Measurements from ENCODE around the gene MYH10.

MYH10 gene

DNA sequence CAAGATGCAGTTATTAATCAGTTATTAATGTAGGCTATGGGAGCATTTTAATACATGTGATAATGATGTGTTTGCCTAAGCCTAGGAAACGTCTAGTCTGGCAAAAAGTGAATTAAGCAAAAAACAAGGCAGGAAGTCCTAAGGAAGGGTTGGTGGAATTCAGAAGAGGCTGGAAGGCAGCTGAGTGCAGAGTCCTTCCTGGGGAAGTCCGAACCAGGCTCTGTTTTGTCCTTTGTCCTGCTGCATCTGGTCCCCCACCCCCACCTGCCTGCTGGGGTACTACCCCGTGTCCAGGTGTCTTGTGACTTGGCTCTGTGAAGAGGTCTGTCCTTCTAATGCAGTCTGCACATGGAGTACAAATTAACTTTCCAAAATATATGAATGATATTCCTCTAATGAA lies 1.5 kb upstream of the MYH10 start:
- POLR2A ChIA-PET, result no interaction called here
- no peak overlapping the region for H3K27ac ChIP-seq (ENCODE audit: insufficient read depth in 1 of 2, low read depth in 1 of 2, low read length in 2 of 2, poor library complexity in 1 of 2, severe bottlenecking in 2 of 2)
- no peaks in the 10 kb centered on the region for H3K36me3 ChIP-seq (ENCODE audit: control insufficient read depth in 4 of 4, insufficient read depth in 4 of 4, low read length in 3 of 4)
- WGBS (ENCODE audit: insufficient coverage), result 0% methylated on average over 2 of the region's 3 CpGs
- CTCF ChIA-PET, result interaction anchor here (1.5 kb wide), 1 partner anchor 25 kb away, joined by 3 read pairs; no protein-coding TSS in a partner anchor
- no peaks in the 10 kb centered on the region for H3K9me3 ChIP-seq (ENCODE audit: control extremely low read depth in 1 of 5, control insufficient read depth in 4 of 5, insufficient read depth in 2 of 5, low read depth in 1 of 5, low read length in 4 of 5)
- no peak for DNase-seq
- peak overlapping the region in 2 of 7 experiments; percentile 82 to 92 for H3K4me3 ChIP-seq (ENCODE audit: control insufficient read depth in 1 of 7, extremely low read depth in 1 of 7, insufficient read depth in 4 of 7, low read depth in 2 of 7, low read length in 6 of 7)
- H3K4me1 ChIP-seq (ENCODE audit: control extremely low read depth in 1 of 4, control insufficient read depth in 4 of 4, insufficient read depth in 4 of 4, low read length in 3 of 4), result peaks cover 4 to 30% (median 20%) of the 10 kb centered on the region in 4 experiments
- H3K27me3 ChIP-seq (replicated peaks in 2 of 5; ENCODE audit: control insufficient read depth in 4 of 5, insufficient read depth in 5 of 5, low read length in 4 of 5), result peaks cover 0 to 14% (median 7%) of the 10 kb centered on the region in 5 experiments

- POLR2A ChIA-PET, result no interaction called here
- WGBS (ENCODE audit: insufficient coverage), result 4% methylated on average over 8 of the region's 13 CpGs
- H3K27ac ChIP-seq (ENCODE audit: insufficient read depth in 1 of 2, low read depth in 1 of 2, low read length in 2 of 2, poor library complexity in 1 of 2, severe bottlenecking in 2 of 2), result no peak overlapping the region
These were observed 991 bp upstream of the MYH10 start for GRCh38 chr17:8631554-8631877.

GRCh38 chr17:8630802-8631553 lies 453 bp upstream of the MYH10 start:
- peak overlapping the region; percentile 79 to 92 (median 82) for H3K4me3 ChIP-seq (ENCODE audit: control insufficient read depth in 1 of 7, extremely low read depth in 1 of 7, insufficient read depth in 4 of 7, low read depth in 2 of 7, low read length in 6 of 7)
- no peaks in the 10 kb centered on the region for H3K9me3 ChIP-seq (ENCODE audit: control extremely low read depth in 1 of 5, control insufficient read depth in 4 of 5, insufficient read depth in 2 of 5, low read depth in 1 of 5, low read length in 4 of 5)
- WGBS (ENCODE audit: insufficient coverage), result under 1% methylated on average over 82 of the region's 85 CpGs
- POLR2A ChIA-PET, result interaction anchor here (0.5 to 0.6 kb wide), 2 partner anchors 194 to 699 kb away, joined by 3 read pairs; partner anchors contain the start of genes CNTROB and TRAPPC1
- CTCF ChIA-PET, result interaction anchor here (1.0 to 1.5 kb wide), 2 partner anchors 26 to 78 kb away, joined by 3 to 4 read pairs; no protein-coding TSS in a partner anchor
- no peak overlapping the region for H3K27ac ChIP-seq (ENCODE audit: insufficient read depth in 1 of 2, low read depth in 1 of 2, low read length in 2 of 2, poor library complexity in 1 of 2, severe bottlenecking in 2 of 2)
- peaks cover 0 to 14% (median 7%) of the 10 kb centered on the region in 5 experiments for H3K27me3 ChIP-seq (replicated peaks in 2 of 5; ENCODE audit: control insufficient read depth in 4 of 5, insufficient read depth in 5 of 5, low read length in 4 of 5)
- no peaks in the 10 kb centered on the region for H3K36me3 ChIP-seq (ENCODE audit: control insufficient read depth in 4 of 4, insufficient read depth in 4 of 4, low read length in 3 of 4)
- peak; percentile 99 to 100 (median 100) for DNase-seq
- H3K4me1 ChIP-seq (ENCODE audit: control extremely low read depth in 1 of 4, control insufficient read depth in 4 of 4, insufficient read depth in 4 of 4, low read length in 3 of 4), result peaks cover 4 to 30% (median 20%) of the 10 kb centered on the region in 4 experiments

More at GRCh38 chr17:8631554-8631877, 991 bp upstream of the MYH10 start:
- Histone ChIP-seq H3K4me3 (ENCODE audit: control insufficient read depth in 1 of 7, extremely low read depth in 1 of 7, insufficient read depth in 4 of 7, low read depth in 2 of 7, low read length in 6 of 7) (peak overlapping the region; percentile 79 to 92 (median 82)), H3K9me3 (ENCODE audit: control extremely low read depth in 1 of 5, control insufficient read depth in 4 of 5, insufficient read depth in 2 of 5, low read depth in 1 of 5, low read length in 4 of 5) (no peaks in the 10 kb centered on the region), H3K4me1 (ENCODE audit: control extremely low read depth in 1 of 4, control insufficient read depth in 4 of 4, insufficient read depth in 4 of 4, low read length in 3 of 4) (peaks cover 4 to 30% (median 20%) of the 10 kb centered on the region in 4 experiments), H3K36me3 (ENCODE audit: control insufficient read depth in 4 of 4, insufficient read depth in 4 of 4, low read length in 3 of 4) (no peaks in the 10 kb centered on the region), H3K27me3 (replicated peaks in 2 of 5; ENCODE audit: control insufficient read depth in 4 of 5, insufficient read depth in 5 of 5, low read length in 4 of 5) (peaks cover 0 to 14% (median 7%) of the 10 kb centered on the region in 5 experiments)
- CTCF ChIA-PET, result interaction anchor here (1.5 kb wide), 1 partner anchor 26 kb away, joined by 3 read pairs; no protein-coding TSS in a partner anchor
- peak in 2 of 3 donors; percentile 44 to 48 for DNase-seq

DNA sequence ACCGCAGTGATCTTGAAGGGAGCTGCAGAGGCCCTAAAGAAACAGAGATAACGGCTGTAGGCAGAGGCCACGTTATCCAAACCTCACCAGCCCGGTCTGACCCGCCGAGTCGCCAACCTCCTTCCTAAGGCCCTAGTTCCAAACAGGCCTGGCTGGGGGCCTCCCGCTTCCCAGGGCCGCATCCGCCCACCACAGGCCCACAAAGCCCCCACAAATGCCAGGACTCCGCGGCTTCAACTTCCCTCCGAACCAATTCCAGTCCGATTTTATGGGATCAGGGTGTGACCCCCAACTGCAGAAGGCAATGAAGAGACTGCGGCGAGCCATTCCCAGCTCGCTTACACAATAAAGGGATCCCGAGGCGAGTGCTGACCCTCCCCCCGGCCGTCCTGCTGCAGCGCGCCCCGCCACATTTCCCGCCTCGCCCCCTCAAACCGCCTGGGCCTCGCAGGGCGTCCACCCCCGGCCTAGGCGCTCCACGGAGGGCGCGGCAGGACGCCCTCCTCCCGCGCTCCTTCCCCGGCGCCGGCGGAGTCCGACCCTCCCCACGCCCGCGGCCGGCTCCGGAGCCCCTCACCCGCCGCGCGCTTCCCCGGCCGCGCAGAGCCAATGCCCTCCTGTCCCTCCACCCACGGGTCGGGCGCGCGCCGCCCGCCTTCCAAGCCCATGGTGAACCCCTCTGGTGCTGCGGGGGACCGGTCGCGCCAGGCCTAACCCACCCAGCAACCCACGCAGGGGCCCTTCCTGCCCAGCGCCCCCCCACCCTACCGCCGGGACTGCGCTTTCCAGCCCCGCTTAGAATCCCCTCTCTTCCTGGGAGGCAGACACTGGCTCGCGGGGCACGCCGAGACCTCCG lies 926 bp downstream of the MYH10 start:
- peak overlapping the region in 1 of 2 experiments; percentile 61 for H3K27ac ChIP-seq (ENCODE audit: insufficient read depth in 1 of 2, low read depth in 1 of 2, low read length in 2 of 2, poor library complexity in 1 of 2, severe bottlenecking in 2 of 2)
- CTCF ChIA-PET, result no interaction called here
- 0% methylated on average over 66 of the region's 76 CpGs for WGBS (ENCODE audit: insufficient coverage)
- H3K4me3 ChIP-seq (ENCODE audit: control insufficient read depth in 1 of 7, extremely low read depth in 1 of 7, insufficient read depth in 4 of 7, low read depth in 2 of 7, low read length in 6 of 7), result peak overlapping the region; percentile 79 to 92 (median 82)
- H3K9me3 ChIP-seq (ENCODE audit: control extremely low read depth in 1 of 5, control insufficient read depth in 4 of 5, insufficient read depth in 2 of 5, low read depth in 1 of 5, low read length in 4 of 5), result no peaks in the 10 kb centered on the region
- POLR2A ChIA-PET, result no interaction called here
- no peaks in the 10 kb centered on the region for H3K36me3 ChIP-seq (ENCODE audit: control insufficient read depth in 4 of 4, insufficient read depth in 4 of 4, low read length in 3 of 4)
- H3K4me1 ChIP-seq (ENCODE audit: control extremely low read depth in 1 of 4, control insufficient read depth in 4 of 4, insufficient read depth in 4 of 4, low read length in 3 of 4), result peaks cover 4 to 30% (median 20%) of the 10 kb centered on the region in 4 experiments
- peak in 2 of 3 donors; percentile 39 to 52 for DNase-seq
- peaks cover 0 to 14% (median 7%) of the 10 kb centered on the region in 5 experiments for H3K27me3 ChIP-seq (replicated peaks in 2 of 5; ENCODE audit: control insufficient read depth in 4 of 5, insufficient read depth in 5 of 5, low read length in 4 of 5)

- Histone ChIP-seq H3K9me3 (ENCODE audit: control extremely low read depth in 1 of 5, control insufficient read depth in 4 of 5, insufficient read depth in 2 of 5, low read depth in 1 of 5, low read length in 4 of 5) (no peaks in the 10 kb centered on the region), H3K27me3 (replicated peaks in 2 of 5; ENCODE audit: control insufficient read depth in 4 of 5, insufficient read depth in 5 of 5, low read length in 4 of 5) (peaks cover 0 to 21% (median 11%) of the 10 kb centered on the region in 5 experiments), H3K36me3 (ENCODE audit: control insufficient read depth in 4 of 4, insufficient read depth in 4 of 4, low read length in 3 of 4) (no peaks in the 10 kb centered on the region), H3K4me3 (ENCODE audit: control insufficient read depth in 1 of 7, extremely low read depth in 1 of 7, insufficient read depth in 4 of 7, low read depth in 2 of 7, low read length in 6 of 7) (peak overlapping the region in 3 of 7 experiments; percentile 17 to 92 (median 53)), H3K27ac (ENCODE audit: insufficient read depth in 1 of 2, low read depth in 1 of 2, low read length in 2 of 2, poor library complexity in 1 of 2, severe bottlenecking in 2 of 2) (no peak overlapping the region), H3K4me1 (ENCODE audit: control extremely low read depth in 1 of 4, control insufficient read depth in 4 of 4, insufficient read depth in 4 of 4, low read length in 3 of 4) (peaks cover 4 to 30% (median 20%) of the 10 kb centered on the region in 4 experiments)
- ChIA-PET POLR2A (no interaction called here), CTCF (no interaction called here)
- WGBS (ENCODE audit: insufficient coverage), result 42% methylated on average over 2 of the region's 8 CpGs
- peak; percentile 42 to 81 (median 66) for DNase-seq
These were observed 1.8 kb downstream of the MYH10 start for GRCh38 chr17:8628609-8629169.

DNA sequence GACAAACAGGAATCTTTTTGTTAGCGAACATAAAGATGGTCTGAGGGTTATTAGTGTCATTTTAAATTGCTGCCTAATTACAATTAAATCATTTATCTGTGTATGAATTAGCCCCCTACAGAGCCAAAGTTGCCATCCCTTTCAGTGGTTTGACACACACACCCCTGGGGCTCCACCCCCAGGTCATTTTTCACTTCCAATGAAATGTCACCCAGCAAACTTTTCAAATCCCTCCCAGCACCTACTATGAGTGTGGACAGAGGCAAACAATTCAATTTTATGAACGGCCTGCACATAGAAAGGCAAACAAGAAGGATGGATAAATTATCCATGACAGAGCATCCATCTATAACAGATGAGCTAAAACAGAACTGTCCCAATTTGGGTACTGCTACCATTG lies 2.4 kb downstream of the MYH10 start:
- H3K4me3 ChIP-seq (ENCODE audit: control insufficient read depth in 1 of 7, extremely low read depth in 1 of 7, insufficient read depth in 4 of 7, low read depth in 2 of 7, low read length in 6 of 7), result peak overlapping the region in 2 of 7 experiments; percentile 53 to 92
- peaks cover 4 to 30% (median 20%) of the 10 kb centered on the region in 4 experiments for H3K4me1 ChIP-seq (ENCODE audit: control extremely low read depth in 1 of 4, control insufficient read depth in 4 of 4, insufficient read depth in 4 of 4, low read length in 3 of 4)
- no peaks in the 10 kb centered on the region for H3K9me3 ChIP-seq (ENCODE audit: control extremely low read depth in 1 of 5, control insufficient read depth in 4 of 5, insufficient read depth in 2 of 5, low read depth in 1 of 5, low read length in 4 of 5)
- no CpG with 5 or more reads among the region's 2 CpGs for WGBS (ENCODE audit: insufficient coverage)
- no peak overlapping the region for H3K27ac ChIP-seq (ENCODE audit: insufficient read depth in 1 of 2, low read depth in 1 of 2, low read length in 2 of 2, poor library complexity in 1 of 2, severe bottlenecking in 2 of 2)
- H3K36me3 ChIP-seq (ENCODE audit: control insufficient read depth in 4 of 4, insufficient read depth in 4 of 4, low read length in 3 of 4), result no peaks in the 10 kb centered on the region
- CTCF ChIA-PET, result no interaction called here
- POLR2A ChIA-PET, result no interaction called here
- H3K27me3 ChIP-seq (replicated peaks in 2 of 5; ENCODE audit: control insufficient read depth in 4 of 5, insufficient read depth in 5 of 5, low read length in 4 of 5), result peaks cover 2 to 21% (median 13%) of the 10 kb centered on the region in 5 experiments
- no peak for DNase-seq

Measured in common myeloid progenitor, CD34-positive (primary cell).